Measurements from ENCODE around the gene POFUT2. TPM values are rescaled to one million over a fixed set of nuclear protein-coding genes. Genes with fewer than 3 reads are reported as not detected.

The POFUT2 gene
- total RNA-seq, 1 experiment from 2014 or later: 31.4 TPM

GRCh38 chr21:45248301-45248892 is 39.3 kb downstream of the POFUT2 start:
- no peaks in the 10 kb centered on the region for H3K36me3 Mint-ChIP-seq (ENCODE audit: insufficient read depth, unreplicated experiment)
- BruUV-seq (replicated peaks): no TSS peak
- intact Hi-C loops (cut with micrococcal nuclease; ENCODE audit: unreplicated experiment): no loop called here
- no peaks in the 10 kb centered on the region for H3K4me1 Mint-ChIP-seq (ENCODE audit: low read depth, unreplicated experiment)
- TF ChIP-seq CTCF (IDR thresholded peaks at IDR 0.05; ENCODE audit: unreplicated experiment): no peak
- no peak overlapping the region for H3K4me3 Mint-ChIP-seq (ENCODE audit: low read depth, unreplicated experiment)
- no peak for DNase-seq
- H3K9me3 Mint-ChIP-seq (ENCODE audit: low read depth, unreplicated experiment): peaks cover 8% of the 10 kb centered on the region
- no peak overlapping the region for H3K27ac Mint-ChIP-seq (ENCODE audit: unreplicated experiment)
- CTCF ChIA-PET: no interaction called here
- H3K27me3 Mint-ChIP-seq (ENCODE audit: unreplicated experiment): peaks cover 67% of the 10 kb centered on the region

- no TSS peak for BruUV-seq (replicated peaks)
- Mint-ChIP-seq H3K4me3 (ENCODE audit: low read depth, unreplicated experiment) (no peak overlapping the region), H3K27ac (ENCODE audit: unreplicated experiment) (no peak overlapping the region), H3K27me3 (ENCODE audit: unreplicated experiment) (peaks cover 61% of the 10 kb centered on the region), H3K4me1 (ENCODE audit: low read depth, unreplicated experiment) (no peaks in the 10 kb centered on the region), H3K9me3 (ENCODE audit: low read depth, unreplicated experiment) (peaks cover 8% of the 10 kb centered on the region), H3K36me3 (ENCODE audit: insufficient read depth, unreplicated experiment) (no peaks in the 10 kb centered on the region)
- intact Hi-C loops (cut with micrococcal nuclease; ENCODE audit: unreplicated experiment): no loop called here
- DNase-seq: no peak
- TF ChIP-seq CTCF (IDR thresholded peaks at IDR 0.05; ENCODE audit: unreplicated experiment): no peak
- CTCF ChIA-PET: no interaction called here
Measured at GRCh38 chr21:45246386-45247320, 41.0 kb downstream of the POFUT2 start.

GRCh38 chr21:45244799-45245340 is 42.8 kb downstream of the POFUT2 start:
- no peak for TF ChIP-seq CTCF (IDR thresholded peaks at IDR 0.05; ENCODE audit: unreplicated experiment)
- CTCF ChIA-PET: no interaction called here
- intact Hi-C loops (cut with micrococcal nuclease; ENCODE audit: unreplicated experiment): no loop called here
- H3K36me3 Mint-ChIP-seq (ENCODE audit: insufficient read depth, unreplicated experiment): no peaks in the 10 kb centered on the region
- BruUV-seq (replicated peaks): no TSS peak
- peaks cover 43% of the 10 kb centered on the region for H3K27me3 Mint-ChIP-seq (ENCODE audit: unreplicated experiment)
- peaks cover 8% of the 10 kb centered on the region for H3K9me3 Mint-ChIP-seq (ENCODE audit: low read depth, unreplicated experiment)
- H3K4me1 Mint-ChIP-seq (ENCODE audit: low read depth, unreplicated experiment): no peaks in the 10 kb centered on the region
- no peak overlapping the region for H3K4me3 Mint-ChIP-seq (ENCODE audit: low read depth, unreplicated experiment)
- DNase-seq: no peak
- H3K27ac Mint-ChIP-seq (ENCODE audit: unreplicated experiment): no peak overlapping the region

- Mint-ChIP-seq H3K9me3 (ENCODE audit: low read depth, unreplicated experiment) (peaks cover 8% of the 10 kb centered on the region), H3K27me3 (ENCODE audit: unreplicated experiment) (peaks cover 30% of the 10 kb centered on the region), H3K27ac (ENCODE audit: unreplicated experiment) (no peak overlapping the region), H3K4me3 (ENCODE audit: low read depth, unreplicated experiment) (no peak overlapping the region), H3K4me1 (ENCODE audit: low read depth, unreplicated experiment) (no peaks in the 10 kb centered on the region), H3K36me3 (ENCODE audit: insufficient read depth, unreplicated experiment) (no peaks in the 10 kb centered on the region)
- DNase-seq: no peak
- intact Hi-C loops (cut with micrococcal nuclease; ENCODE audit: unreplicated experiment): no loop called here
- TF ChIP-seq CTCF (IDR thresholded peaks at IDR 0.05; ENCODE audit: unreplicated experiment): no peak
- CTCF ChIA-PET: no interaction called here
- BruUV-seq (replicated peaks): no TSS peak
Measured at GRCh38 chr21:45243603-45244002, 44.1 kb downstream of the POFUT2 start.
